Stimulated activated naive CD8-positive, alpha-beta T cell treated with anti-CD3 and anti-CD28 coated beads, Interleukin-15, Interleukin-2, amounts not matched to agents 100 U/mL and 50 U/mL, for 24 hours (primary cell): Measurements from ENCODE around the gene SURF2.
"Not testable (repeated sequence)": the region's sequence is repeated elsewhere in the genome, so short reads cannot be mapped to it uniquely, and the experiment has no call there.

Source experiments
- ATAC-seq: fragments of 150-1000 bp; cut with Tn5 transposase; one replicate; pipeline ENCODE4 v1.10.0; 2021
- DNase-seq: peaks from one replicate; pipeline ENCODE4 v3.0.0; 2021

Gene SURF2

DNA sequence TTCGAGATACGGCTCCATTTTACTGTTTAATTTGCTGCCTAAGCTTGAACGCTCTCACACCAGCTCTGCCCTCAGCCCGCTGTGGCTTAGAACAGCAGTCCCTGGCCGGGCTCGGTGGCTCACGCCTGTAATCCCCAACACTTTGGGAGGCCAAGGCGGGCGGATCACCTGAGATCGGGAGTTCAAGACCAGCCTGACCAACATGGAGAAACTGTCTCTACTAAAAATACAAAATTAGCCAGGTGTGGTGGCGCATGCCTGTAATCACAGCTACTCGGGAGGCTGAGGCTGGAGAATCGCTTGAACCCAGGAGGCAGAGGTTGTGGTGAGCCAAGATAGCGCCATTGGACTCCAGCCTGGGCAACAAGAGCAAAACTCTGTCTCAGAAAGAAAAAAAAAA lies 20.9 kb downstream of the SURF2 start:
- not testable (repeated sequence) for DNase-seq, ATAC-seq

DNA sequence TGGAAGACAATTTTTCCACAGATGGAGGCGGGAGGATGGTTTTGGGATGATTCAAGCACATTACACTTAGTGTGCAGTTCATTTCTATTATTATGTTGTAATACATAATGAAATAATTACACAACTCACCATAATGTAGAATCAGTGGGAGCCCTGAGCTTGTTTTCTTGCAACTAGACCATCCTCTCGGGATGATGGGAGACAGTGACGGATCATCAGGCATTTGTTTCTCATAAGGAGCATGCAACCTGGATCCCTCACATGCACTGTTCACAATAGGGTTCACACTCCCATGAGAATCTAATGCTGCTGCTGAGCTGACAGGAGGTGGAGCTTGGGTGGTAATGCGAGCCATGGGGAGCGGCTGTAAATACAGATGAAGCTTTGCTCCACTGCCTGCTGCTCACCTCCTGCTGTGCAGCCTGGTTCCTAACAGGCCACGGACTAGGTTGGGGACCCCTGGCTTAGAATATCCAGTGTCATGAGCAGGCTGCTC lies 21.4 kb downstream of the SURF2 start:
- DNase-seq (no peak), ATAC-seq (no peak)

DNA sequence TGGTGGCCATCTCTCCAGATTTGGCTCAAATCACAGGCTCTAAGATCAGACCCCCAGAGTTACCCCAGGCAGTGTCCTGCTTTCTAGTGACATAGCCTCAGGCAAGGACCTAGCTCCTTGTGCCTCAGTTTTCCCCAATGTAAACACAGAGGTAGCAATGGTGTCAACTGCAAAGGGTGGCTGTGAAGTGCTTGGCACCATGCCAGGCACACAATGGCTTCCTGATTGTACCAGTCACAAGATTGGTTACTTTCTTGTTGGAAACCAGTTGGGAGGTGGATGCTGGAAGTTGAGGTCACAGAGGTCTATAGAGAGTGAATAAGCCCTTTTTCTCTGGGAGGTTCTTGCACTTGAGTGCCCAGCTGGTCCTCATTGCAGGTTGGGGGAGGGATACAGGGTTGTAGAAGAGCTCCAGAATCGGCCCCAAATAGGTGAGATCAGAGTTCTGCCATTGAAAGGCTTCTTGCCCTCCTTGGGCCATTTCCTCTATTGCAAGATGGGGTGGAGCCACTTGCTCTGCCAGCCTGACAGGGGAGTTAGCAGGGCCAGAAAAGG lies 22.1 kb downstream of the SURF2 start:
- no peak for DNase-seq
- no peak for ATAC-seq

DNA sequence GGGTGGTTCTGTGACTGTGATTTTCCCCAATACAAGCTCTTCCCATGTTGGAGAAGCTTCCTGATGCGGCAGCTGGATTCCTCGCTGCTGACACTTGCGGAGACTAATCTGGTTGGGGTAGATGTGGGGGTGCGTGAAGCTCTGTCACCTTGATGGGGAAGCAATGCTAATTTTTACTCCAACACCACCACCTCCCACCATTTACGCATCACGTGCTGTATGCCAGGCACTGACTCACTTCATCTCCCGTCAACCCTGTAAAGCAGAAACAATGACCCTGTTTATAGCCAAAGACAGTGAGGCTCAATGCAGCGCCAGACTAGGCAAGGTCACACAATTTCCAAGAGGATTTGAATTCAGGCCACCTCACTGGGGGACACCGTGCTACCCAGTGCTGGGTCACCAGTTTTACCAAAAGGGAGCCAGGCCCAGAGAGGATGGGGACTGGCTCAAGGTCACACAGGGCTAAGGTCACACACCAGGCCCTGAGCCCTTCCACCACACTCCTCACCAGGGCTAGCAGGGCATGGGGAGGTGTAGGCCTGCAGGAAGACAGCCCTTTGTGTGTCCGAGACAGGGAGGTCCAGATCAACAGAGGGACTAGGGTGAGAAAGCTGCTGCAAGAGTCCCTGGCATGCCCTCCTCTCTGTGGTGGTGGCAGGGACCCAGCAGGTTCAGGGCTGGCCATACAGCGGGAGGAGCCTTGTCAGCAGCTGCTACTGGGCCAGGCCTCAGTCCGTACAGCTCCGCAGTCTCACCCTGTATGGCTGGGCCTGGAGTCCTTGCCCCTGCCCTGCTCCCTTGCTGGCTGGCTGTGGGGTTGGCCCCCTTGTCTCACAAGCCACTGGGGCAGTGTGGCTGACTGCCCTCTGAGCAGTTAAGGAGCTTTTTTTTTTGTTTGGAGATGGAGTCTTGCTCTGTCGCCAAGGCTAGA lies 23.1 kb downstream of the SURF2 start:
- ATAC-seq (no peak), DNase-seq (no peak)

DNA sequence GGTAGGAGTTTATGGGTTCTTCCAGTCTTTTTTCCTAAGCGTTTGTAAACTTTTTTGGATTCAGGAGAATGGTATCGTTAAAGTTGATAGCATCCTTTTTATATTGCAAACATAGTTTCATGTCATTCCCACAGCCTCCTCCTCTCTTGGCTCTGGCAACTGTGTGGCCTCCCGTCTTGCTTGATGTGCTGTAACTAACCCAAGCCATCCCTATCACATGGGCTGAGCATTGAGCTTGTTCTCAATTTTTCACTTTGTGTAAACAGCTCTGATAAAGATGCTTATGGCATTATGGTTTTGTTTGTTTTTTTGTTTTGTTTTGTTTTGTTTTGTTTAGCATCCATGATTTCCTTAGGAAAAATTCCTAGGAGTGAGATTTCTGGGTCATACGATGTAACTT lies 24.4 kb downstream of the SURF2 start:
- ATAC-seq (no peak), DNase-seq (no peak)

DNA sequence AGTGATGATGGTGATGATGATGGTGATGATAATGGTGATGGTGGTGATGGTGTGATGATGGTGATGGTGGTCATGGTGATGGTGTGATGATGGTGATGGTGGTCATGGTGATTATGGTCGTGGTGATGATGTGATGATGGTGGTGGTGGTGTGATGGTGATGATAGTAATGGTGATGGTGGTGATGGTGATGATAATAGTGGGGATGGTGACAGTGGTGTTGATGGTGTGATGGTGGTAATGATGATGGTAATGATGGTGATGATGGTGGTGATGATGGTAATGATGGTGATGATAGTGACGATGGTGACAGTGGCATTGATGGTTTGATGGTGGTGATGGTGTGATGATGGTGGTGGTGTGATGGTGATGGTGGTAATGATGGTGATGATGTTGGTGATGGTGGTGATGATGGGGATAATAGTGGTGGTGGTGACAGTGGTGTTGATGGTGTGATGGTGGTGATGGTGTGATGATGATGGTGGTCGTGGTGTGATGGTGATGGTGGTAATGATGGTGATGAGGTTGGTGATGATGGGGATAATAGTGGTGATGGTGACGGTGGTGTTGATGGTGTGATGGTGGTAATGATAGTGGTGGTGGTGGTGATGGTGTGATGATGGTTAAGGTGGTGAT lies 26.3 kb downstream of the SURF2 start:
- DNase-seq (no peak), ATAC-seq (no peak)

DNA sequence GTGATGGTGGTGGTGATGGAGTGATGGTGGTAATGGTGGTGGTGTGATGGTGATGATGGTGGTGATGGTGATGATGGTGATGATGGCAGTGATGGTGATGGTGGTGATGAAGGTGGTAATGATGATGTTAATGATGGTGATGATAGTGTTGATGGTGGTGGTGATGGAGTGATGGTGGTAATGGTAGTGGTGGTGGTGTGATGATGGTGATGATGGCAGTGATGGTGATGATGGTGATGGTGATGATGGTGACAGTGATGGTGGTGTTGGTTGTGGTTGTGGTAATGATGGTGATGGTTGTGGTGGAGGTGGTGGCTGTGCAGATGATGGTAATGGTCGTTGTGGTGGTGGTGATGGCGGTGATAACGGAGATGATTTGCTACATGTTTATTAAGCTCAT lies 27.1 kb downstream of the SURF2 start:
- ATAC-seq, result no peak
- DNase-seq, result no peak

DNA sequence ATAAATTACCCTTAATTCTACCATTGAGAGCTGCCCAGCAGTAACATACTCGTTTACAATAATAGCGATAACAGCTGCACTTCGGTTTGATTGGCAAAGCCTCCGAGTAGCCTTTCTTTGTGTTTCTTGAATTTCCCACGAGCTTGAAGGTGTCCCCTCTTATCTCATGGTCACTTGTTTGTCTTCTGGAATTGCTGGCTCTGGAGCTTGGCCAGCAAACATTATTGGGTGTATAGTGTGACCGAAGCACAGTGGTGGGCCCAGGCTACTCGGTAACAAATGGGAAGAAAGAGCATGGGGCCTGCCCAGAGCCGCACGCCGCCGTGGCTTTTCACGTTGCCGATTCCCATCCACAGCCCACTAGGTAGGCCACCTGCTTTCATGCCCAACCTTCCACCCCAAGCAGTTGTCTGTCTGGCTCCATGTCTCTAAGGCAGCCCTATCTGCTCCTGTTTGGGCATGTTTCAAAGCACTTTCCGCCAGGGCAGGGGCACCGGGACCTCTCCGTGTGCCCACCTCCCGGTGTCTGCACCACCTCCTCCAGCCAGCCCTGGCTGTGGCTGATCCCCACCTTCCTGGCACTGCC lies 28.5 kb downstream of the SURF2 start:
- no peak for ATAC-seq
- DNase-seq, result no peak

DNA sequence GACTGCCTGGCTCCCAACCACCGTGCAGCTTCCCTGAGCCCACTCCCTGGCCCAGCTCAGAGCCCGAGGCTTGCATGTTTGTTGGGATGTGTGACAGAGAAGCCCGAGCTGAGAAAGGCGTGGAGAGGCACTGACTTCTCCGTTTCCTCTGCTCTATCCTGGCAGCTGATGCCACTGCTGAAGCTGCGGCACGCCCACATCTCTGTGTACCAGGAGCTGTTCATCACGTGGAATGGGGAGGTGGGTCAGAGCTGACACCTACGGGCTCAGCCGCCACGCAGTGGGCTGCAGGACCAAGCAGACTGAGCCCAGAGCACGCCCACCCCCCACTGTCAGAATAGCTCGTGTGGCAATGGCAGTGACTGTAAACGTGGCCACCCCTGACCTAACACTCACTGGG lies 29.1 kb downstream of the SURF2 start:
- ATAC-seq, result no peak
- no peak for DNase-seq

DNA sequence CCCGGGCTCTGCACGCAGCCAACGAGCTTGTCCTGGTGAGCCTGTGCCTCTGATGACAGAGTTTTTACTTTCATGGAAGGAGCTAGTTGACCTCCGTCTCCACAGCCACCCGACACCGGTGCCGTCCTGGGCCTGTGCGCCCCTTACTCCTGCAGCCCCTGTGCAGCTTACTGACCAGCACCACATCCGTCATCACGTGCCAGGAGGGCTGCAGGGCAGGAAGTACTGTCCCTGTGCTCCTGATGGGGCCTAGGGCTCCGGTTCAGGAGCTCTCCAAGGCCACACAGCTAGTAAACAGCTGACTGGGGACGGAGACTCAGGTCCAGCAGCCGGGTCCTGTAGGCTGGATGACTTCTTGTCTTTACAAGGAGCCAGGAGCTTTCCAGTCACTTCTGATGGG lies 30.0 kb downstream of the SURF2 start:
- no peak for ATAC-seq
- DNase-seq, result no peak

DNA sequence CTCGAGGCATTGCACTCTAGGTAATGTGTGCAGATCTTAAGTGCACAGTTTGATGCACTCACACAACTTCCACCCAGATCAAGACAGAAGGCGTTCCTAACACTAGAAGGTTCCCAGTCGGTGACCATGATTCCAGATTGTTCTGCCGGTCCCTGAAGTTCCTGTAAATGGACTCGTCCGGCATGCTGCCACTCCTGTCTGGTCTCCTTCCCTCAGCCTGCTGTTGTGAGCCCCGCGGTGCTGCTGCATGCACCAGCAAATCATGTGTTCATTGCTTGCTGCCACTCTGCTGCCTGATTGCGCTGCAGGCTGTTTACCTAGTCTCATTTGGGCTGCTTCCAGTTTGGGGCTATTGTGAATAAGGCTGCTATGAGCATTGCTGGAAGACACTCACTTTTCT lies 31.3 kb downstream of the SURF2 start:
- ATAC-seq, result no peak
- no peak for DNase-seq

DNA sequence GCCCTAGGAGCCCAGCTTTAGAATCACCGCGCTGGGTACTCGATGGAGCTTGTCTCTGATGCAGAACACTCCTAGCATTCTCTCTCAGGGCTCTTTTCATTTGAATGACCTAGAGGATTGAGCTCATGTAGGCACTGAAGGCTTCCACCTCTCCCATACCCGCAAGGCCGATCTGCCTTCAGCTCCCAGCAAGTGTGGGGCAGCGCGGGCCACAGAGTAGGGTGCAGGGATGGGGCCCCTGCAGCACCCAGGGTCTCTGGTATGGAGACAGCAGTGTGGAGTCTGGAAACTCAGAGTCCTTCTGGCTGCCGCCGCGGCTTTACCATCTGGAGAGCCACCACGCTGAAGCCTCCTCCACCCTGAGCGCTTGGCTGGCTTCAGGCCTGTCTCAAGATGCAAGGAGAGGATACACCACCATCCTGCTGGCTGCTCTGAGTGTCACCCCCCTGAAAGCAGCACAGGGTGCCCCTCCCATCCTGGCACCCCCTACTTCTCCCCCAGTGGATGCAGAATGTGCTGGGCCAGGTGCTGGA lies 32.7 kb downstream of the SURF2 start:
- DNase-seq (no peak), ATAC-seq (no peak)

DNA sequence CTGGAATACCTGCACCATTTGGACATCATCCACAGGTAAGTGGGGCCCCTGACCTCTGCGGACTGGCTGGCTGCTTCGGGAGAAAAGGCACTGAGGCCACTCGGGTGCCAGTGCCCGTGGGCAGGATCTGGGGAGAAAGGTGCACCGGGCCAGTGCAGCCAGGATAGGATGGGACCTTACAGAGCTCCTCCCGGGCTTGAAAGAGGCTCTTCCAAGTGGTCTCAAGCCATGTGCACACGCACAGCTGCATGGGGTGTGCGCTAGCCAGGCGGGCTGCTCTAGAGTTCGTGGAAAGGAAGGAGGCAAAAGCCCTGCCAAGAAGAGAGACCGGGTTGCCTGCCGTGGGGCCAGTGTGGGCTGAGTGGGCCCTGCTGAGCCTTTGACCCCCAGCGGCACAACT lies 33.2 kb downstream of the SURF2 start:
- DNase-seq (no peak), ATAC-seq (no peak)

DNA sequence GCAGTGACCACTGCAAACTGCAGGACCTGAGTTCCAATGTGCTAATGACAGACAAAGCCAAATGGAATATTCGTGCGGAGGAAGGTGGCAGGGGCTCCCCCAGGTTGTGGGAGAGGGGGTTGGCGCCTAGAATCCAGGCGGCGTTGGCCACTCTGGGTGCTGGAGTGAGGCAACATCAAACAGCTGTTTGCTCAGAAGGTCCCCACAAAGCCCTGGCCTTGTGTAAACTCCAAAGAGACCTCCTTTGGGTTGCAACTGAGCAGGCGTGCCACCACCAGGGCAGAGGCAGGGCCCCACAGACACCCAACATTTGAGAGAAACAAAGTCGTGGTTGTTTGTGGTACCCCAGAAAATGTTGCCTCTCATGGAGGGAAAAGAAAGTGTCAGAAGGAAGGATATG lies 34.4 kb downstream of the SURF2 start:
- DNase-seq, result no peak
- no peak for ATAC-seq

DNA sequence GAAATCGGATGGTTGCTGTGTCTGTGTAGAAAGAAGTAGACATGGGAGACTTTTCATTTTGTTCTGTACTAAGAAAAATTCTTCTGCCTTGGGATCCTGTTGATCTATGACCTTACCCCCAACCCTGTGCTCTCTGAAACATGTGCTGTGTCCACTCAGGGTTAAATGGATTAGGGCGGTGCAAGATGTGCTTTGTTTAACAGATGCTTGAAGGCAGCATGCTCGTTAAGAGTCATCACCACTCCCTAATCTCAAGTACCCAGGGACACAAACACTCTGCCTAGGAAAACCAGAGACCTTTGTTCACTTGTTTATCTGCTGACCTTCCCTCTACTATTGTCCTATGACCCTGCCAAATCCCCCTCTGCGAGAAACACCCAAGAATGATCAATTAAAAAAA lies 35.1 kb downstream of the SURF2 start:
- not testable (repeated sequence) for ATAC-seq, DNase-seq

DNA sequence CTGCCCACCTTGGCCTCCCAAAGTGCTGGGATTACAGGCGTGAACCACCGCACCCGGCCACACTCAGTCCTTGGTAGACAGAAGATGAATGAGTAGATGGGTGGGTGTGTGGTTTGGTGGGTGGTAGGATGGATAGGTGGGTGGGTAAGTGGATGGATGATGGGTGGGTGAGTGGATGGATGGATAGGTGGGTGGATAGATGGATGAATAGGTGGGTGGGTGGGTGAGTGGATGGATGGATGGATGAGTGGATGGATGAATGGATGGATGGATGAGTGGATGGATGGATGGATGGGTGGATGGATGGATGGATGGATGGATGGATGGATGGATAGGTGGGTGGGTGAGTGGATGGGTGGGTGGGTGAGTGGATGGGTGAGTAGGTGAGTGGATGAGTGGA lies 36.0 kb downstream of the SURF2 start:
- not testable (repeated sequence) for ATAC-seq, DNase-seq

DNA sequence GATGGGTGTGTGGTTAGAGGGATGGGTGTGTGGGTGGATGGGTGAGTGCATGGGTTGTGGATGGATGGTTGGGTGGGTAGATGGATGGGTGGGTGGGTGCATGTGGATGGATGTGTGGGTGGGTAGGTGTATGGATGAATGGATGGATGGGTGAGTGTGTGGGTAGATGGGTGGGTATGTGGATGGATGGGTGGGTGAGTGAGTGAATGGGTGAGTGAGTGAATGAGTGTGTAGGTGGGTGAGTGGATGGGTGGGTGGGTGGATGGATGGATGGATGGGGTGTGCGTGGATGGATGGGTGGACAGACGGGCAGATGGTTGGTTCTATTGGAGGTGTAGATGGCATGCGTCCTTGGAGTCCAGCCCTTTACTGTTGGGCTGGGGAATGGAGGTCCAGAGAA lies 37.0 kb downstream of the SURF2 start:
- ATAC-seq (no peak), DNase-seq (no peak)

DNA sequence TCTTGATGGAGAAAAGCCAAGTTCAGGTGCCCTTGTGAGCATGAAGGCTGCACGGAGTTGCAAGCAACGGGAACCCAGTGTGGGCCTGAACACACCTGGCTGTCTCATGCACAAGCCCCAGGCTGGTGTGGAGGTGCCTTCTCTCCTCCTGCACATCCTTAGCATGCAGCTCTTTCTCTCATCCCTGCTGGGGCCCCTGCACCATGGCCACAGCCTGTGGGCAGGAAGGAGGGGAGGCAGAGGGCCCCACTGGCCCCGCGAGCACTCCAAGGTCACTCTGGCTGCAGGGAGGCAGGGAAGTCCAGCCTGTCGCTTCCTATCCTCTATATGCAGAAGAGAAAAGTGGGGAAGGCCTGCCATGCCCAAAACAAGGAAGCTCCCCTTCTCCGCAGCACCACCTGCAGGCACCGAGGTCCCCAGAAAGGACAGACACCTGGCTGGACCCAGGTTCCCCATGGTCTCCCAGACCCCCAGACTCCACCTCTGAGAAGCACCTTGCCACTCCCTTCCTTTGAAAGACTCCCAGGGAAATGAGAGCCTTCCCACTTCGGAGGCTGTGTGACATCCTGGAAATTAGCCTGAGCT lies 38.4 kb downstream of the SURF2 start:
- no peak for ATAC-seq
- DNase-seq, result no peak

DNA sequence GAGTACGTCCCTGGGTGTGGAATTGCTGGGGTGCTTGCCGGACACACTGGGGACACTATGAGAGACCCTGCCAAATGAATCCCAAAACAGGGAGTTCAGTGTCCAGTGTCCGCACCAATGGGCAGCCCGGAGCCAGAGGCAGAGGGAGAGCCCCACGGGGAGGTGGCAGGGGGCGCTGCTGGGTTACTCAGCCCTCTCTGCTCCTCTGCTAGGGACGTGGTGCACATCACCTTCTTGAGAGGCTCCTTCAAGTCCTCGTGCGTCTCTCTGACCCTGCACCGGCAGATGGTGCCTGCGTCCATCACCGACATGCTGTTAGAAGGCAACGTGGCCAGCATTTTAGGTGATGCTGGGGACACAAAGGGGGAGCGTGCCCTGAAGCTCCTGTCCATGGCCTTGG lies 40.6 kb downstream of the SURF2 start:
- ATAC-seq, result no peak

DNA sequence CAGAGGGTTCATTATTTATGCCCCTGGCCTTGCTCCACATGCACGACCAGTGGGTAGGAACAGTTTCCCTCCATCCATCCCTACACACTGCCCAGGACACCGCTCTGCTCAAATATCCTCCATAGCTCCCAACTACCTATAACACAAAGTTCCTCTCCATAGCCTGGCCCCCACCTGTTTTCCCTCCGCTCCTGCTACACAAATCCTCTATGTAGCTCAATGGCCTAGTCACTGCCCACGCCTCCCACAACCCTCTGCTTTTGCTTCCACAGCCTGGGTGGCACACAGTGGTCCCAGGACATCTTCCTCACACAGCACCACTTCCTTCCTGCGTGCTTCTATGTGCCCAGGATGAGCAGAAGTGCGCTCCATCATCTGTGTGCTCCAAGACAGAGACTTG lies 41.0 kb downstream of the SURF2 start:
- DNase-seq (no peak), ATAC-seq (no peak)

More for the DNA sequence above, 40.6 kb downstream of the SURF2 start:
- no peak for DNase-seq

DNA sequence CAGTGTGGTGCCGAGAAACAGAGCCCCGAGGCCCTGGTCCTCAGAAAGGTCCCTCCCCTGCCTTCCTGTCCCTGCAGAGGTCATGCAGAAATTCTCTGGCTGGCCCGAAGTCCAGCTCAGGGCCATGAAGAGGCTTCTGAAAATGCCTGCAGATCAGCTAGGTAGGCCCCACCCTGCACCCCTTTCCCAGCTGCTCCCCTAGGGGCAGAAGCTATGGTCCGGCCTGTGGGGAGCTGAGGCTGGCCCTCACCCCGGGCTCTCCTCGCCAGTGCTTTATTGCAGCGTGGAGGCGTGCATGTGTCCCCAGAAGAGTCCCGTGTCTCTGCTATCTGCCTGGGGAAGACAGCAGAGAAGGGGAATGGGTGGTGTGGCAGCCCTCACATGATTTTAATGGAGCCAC lies 41.5 kb downstream of the SURF2 start:
- DNase-seq (no peak), ATAC-seq (no peak)

DNA sequence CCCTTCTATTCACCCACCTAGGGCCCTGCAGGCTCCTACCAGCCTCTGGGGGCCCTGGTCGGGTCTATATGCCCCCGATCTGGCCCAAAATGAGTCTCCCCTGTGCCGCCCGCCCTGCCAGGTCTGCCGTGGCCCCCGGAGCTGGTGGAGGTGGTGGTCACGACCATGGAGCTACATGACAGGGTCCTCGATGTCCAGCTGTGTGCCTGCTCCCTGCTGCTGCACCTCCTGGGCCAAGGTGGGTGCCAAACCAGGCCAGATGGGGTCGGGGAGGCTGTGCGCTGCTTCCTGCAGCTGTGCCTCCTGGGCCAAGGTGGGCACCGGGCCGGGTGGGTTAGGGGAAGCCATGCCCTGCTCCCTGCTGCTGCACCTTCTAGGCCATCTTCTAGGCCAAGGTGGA lies 43.9 kb downstream of the SURF2 start:
- ATAC-seq (no peak), DNase-seq (no peak)
